ENCODE results near the gene ZC3H13.

ZC3H13 gene

GRCh38 chr13:46059405-46059804 is 6.9 kb upstream of the ZC3H13 start:
- Histone ChIP-seq H3K36me3 (ENCODE audit: control insufficient read depth, insufficient read depth, low read length) (no peaks in the 10 kb centered on the region), H3K4me1 (ENCODE audit: control insufficient read depth, insufficient read depth, low read length) (no peaks in the 10 kb centered on the region), H3K9me3 (ENCODE audit: control insufficient read depth, insufficient read depth, low read depth, low read length) (no peaks in the 10 kb centered on the region; the same call in 1 of the 2 replicates), H3K27me3 (ENCODE audit: control insufficient read depth, insufficient read depth, low read length) (no peaks in the 10 kb centered on the region), H3K4me3 (ENCODE audit: low read depth, low read length) (no peak overlapping the region), H3K27ac (ENCODE audit: low read depth, low read length) (no peak overlapping the region), H3K9ac (ENCODE audit: low read length) (no peak overlapping the region)

GRCh38 chr13:46058268-46058667 is 5.7 kb upstream of the ZC3H13 start:
- H3K4me3 ChIP-seq (ENCODE audit: low read depth, low read length): no peak overlapping the region
- H3K4me1 ChIP-seq (ENCODE audit: control insufficient read depth, insufficient read depth, low read length): no peaks in the 10 kb centered on the region; the same call in 1 of the 2 replicates
- H3K9me3 ChIP-seq (ENCODE audit: control insufficient read depth, insufficient read depth, low read depth, low read length): no peaks in the 10 kb centered on the region; the same call in 1 of the 2 replicates
- no peaks in the 10 kb centered on the region for H3K36me3 ChIP-seq (ENCODE audit: control insufficient read depth, insufficient read depth, low read length)
- no peaks in the 10 kb centered on the region for H3K27me3 ChIP-seq (ENCODE audit: control insufficient read depth, insufficient read depth, low read length)
- no peak overlapping the region for H3K27ac ChIP-seq (ENCODE audit: low read depth, low read length)
- H3K9ac ChIP-seq (ENCODE audit: low read length): no peak overlapping the region

- no peak overlapping the region for H3K4me3 ChIP-seq (ENCODE audit: low read depth, low read length)
- H3K36me3 ChIP-seq (ENCODE audit: control insufficient read depth, insufficient read depth, low read length): no peaks in the 10 kb centered on the region
- no peaks in the 10 kb centered on the region for H3K9me3 ChIP-seq (ENCODE audit: control insufficient read depth, insufficient read depth, low read depth, low read length)
- no peak overlapping the region for H3K9ac ChIP-seq (ENCODE audit: low read length)
- H3K4me1 ChIP-seq (ENCODE audit: control insufficient read depth, insufficient read depth, low read length): no peaks in the 10 kb centered on the region; the same call in 1 of the 2 replicates
- H3K27ac ChIP-seq (ENCODE audit: low read depth, low read length): no peak overlapping the region
- H3K27me3 ChIP-seq (ENCODE audit: control insufficient read depth, insufficient read depth, low read length): no peaks in the 10 kb centered on the region
Observed at GRCh38 chr13:46057256-46058015, 4.9 kb upstream of the ZC3H13 start.

GRCh38 chr13:46053162-46054012 is 841 bp upstream of the ZC3H13 start:
- peaks cover 7% of the 10 kb centered on the region for H3K4me1 ChIP-seq (ENCODE audit: control insufficient read depth, insufficient read depth, low read length)
- H3K4me3 ChIP-seq (ENCODE audit: low read depth, low read length): peak overlapping the region; percentile 80
- H3K27me3 ChIP-seq (ENCODE audit: control insufficient read depth, insufficient read depth, low read length): no peaks in the 10 kb centered on the region
- no peaks in the 10 kb centered on the region for H3K9me3 ChIP-seq (ENCODE audit: control insufficient read depth, insufficient read depth, low read depth, low read length)
- H3K9ac ChIP-seq (ENCODE audit: low read length): peak overlapping the region; percentile 57
- H3K36me3 ChIP-seq (ENCODE audit: control insufficient read depth, insufficient read depth, low read length): no peaks in the 10 kb centered on the region; the same call in 1 of the 2 replicates
- H3K27ac ChIP-seq (ENCODE audit: low read depth, low read length): no peak overlapping the region

GRCh38 chr13:46051968-46052318 is 603 bp downstream of the ZC3H13 start:
- H3K9ac ChIP-seq (ENCODE audit: low read length): peak overlapping the region; percentile 90
- no peaks in the 10 kb centered on the region for H3K9me3 ChIP-seq (ENCODE audit: control insufficient read depth, insufficient read depth, low read depth, low read length)
- peak overlapping the region; percentile 80 for H3K4me3 ChIP-seq (ENCODE audit: low read depth, low read length)
- peaks cover 7% of the 10 kb centered on the region for H3K4me1 ChIP-seq (ENCODE audit: control insufficient read depth, insufficient read depth, low read length)
- H3K27ac ChIP-seq (ENCODE audit: low read depth, low read length): peak overlapping the region; percentile 77; the same call in 1 of the 2 replicates
- no peaks in the 10 kb centered on the region; the same call in 1 of the 2 replicates for H3K36me3 ChIP-seq (ENCODE audit: control insufficient read depth, insufficient read depth, low read length)
- H3K27me3 ChIP-seq (ENCODE audit: control insufficient read depth, insufficient read depth, low read length): no peaks in the 10 kb centered on the region

- peaks cover 7% of the 10 kb centered on the region for H3K4me1 ChIP-seq (ENCODE audit: control insufficient read depth, insufficient read depth, low read length)
- H3K9ac ChIP-seq (ENCODE audit: low read length): no peak overlapping the region
- H3K4me3 ChIP-seq (ENCODE audit: low read depth, low read length): peak overlapping the region; percentile 80
- no peaks in the 10 kb centered on the region for H3K9me3 ChIP-seq (ENCODE audit: control insufficient read depth, insufficient read depth, low read depth, low read length)
- no peaks in the 10 kb centered on the region; the same call in 1 of the 2 replicates for H3K36me3 ChIP-seq (ENCODE audit: control insufficient read depth, insufficient read depth, low read length)
- H3K27me3 ChIP-seq (ENCODE audit: control insufficient read depth, insufficient read depth, low read length): no peaks in the 10 kb centered on the region
- H3K27ac ChIP-seq (ENCODE audit: low read depth, low read length): no peak overlapping the region
Observed at GRCh38 chr13:46050771-46051170, 1.8 kb downstream of the ZC3H13 start.

- Histone ChIP-seq H3K27ac (ENCODE audit: low read depth, low read length) (no peak overlapping the region), H3K4me1 (ENCODE audit: control insufficient read depth, insufficient read depth, low read length) (no peaks in the 10 kb centered on the region), H3K36me3 (ENCODE audit: control insufficient read depth, insufficient read depth, low read length) (peaks cover 16% of the 10 kb centered on the region), H3K27me3 (ENCODE audit: control insufficient read depth, insufficient read depth, low read length) (no peaks in the 10 kb centered on the region), H3K9me3 (ENCODE audit: control insufficient read depth, insufficient read depth, low read depth, low read length) (no peaks in the 10 kb centered on the region), H3K4me3 (ENCODE audit: low read depth, low read length) (no peak overlapping the region), H3K9ac (ENCODE audit: low read length) (no peak overlapping the region)
Observed at GRCh38 chr13:46045424-46045823, 7.1 kb downstream of the ZC3H13 start.

GRCh38 chr13:46043647-46044046 is 8.9 kb downstream of the ZC3H13 start:
- Histone ChIP-seq H3K4me1 (ENCODE audit: control insufficient read depth, insufficient read depth, low read length) (no peaks in the 10 kb centered on the region), H3K36me3 (ENCODE audit: control insufficient read depth, insufficient read depth, low read length) (peaks cover 24% of the 10 kb centered on the region), H3K27ac (ENCODE audit: low read depth, low read length) (no peak overlapping the region), H3K9ac (ENCODE audit: low read length) (no peak overlapping the region), H3K9me3 (ENCODE audit: control insufficient read depth, insufficient read depth, low read depth, low read length) (no peaks in the 10 kb centered on the region), H3K27me3 (ENCODE audit: control insufficient read depth, insufficient read depth, low read length) (no peaks in the 10 kb centered on the region), H3K4me3 (ENCODE audit: low read depth, low read length) (no peak overlapping the region)

GRCh38 chr13:46041419-46041839 is 11.1 kb downstream of the ZC3H13 start:
- no peak overlapping the region for H3K9ac ChIP-seq (ENCODE audit: low read length)
- H3K4me1 ChIP-seq (ENCODE audit: control insufficient read depth, insufficient read depth, low read length): no peaks in the 10 kb centered on the region
- no peaks in the 10 kb centered on the region for H3K27me3 ChIP-seq (ENCODE audit: control insufficient read depth, insufficient read depth, low read length)
- H3K27ac ChIP-seq (ENCODE audit: low read depth, low read length): no peak overlapping the region
- H3K9me3 ChIP-seq (ENCODE audit: control insufficient read depth, insufficient read depth, low read depth, low read length): no peaks in the 10 kb centered on the region
- no peak overlapping the region for H3K4me3 ChIP-seq (ENCODE audit: low read depth, low read length)
- peaks cover 34% of the 10 kb centered on the region for H3K36me3 ChIP-seq (ENCODE audit: control insufficient read depth, insufficient read depth, low read length)

- H3K36me3 ChIP-seq (ENCODE audit: control insufficient read depth, insufficient read depth, low read length): peaks cover 34% of the 10 kb centered on the region
- no peaks in the 10 kb centered on the region for H3K4me1 ChIP-seq (ENCODE audit: control insufficient read depth, insufficient read depth, low read length)
Observed at GRCh38 chr13:46040763-46041162, 11.8 kb downstream of the ZC3H13 start.

More at GRCh38 chr13:46040763-46041162, 11.8 kb downstream of the ZC3H13 start:
- Histone ChIP-seq H3K9ac (ENCODE audit: low read length) (no peak overlapping the region), H3K9me3 (ENCODE audit: control insufficient read depth, insufficient read depth, low read depth, low read length) (no peaks in the 10 kb centered on the region), H3K27ac (ENCODE audit: low read depth, low read length) (no peak overlapping the region), H3K27me3 (ENCODE audit: control insufficient read depth, insufficient read depth, low read length) (no peaks in the 10 kb centered on the region), H3K4me3 (ENCODE audit: low read depth, low read length) (no peak overlapping the region)
